Measurements from ENCODE around the gene MTA1.
A peak's percentile ranks its signal among the peaks of the same experiment; 100 is the strongest.

DNA sequence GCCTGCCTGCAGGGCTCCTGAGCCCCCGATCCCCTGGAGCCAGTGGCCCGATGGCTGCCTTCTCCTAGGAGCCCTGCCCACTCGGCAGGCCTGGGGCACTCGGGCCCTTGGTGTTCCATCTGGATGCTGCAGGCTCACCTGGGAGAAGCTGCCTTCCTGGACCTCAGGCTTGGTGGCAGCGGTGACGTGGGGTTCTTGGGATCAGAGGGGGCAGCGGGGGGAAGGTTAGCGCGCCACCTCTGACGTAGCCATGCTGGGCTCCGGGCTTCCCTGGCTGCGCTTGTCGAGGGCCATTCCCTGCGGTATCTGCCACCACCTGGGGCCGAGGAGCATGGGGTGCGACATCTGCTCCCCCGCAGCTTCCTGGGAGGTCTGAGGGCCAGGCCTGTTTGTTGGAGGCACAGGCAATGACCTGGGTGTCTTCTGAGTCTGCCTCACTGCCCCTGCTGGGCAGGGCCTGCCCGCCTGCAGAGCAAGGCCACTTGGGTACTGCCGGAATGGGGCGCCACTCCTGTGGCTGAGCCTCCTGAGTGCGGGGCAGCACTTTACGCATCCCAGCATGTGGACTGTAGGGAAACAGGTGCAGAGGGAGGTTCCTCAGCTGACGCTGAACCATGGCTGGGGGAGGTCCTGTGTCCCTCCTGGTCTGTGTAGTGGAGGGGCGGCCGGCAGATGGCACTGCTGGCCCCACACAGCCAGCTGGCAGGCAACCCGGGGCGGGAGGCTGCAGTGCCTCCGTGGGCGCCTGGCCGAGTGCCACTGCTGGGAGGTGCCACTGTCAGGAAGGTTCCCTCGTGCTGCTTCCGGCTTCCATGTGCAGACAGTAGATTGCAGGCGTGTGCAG is 20.3 kb downstream of the MTA1 start:
- TF ChIP-seq TCF12 (IDR thresholded peaks at IDR 0.05; ENCODE audit: low read depth, low read length), result no peak
- TF ChIP-seq CTCF (IDR thresholded peaks at IDR 0.05; ENCODE audit: control extremely low read depth in 1 of 3, insufficient read depth in 1 of 3, low read depth in 1 of 3, low read length in 3 of 3), result peak in 1 of 3 experiments; percentile 18; a peak in 1 of 4 replicates
- TF ChIP-seq USF2 (IDR thresholded peaks at IDR 0.05; ENCODE audit: low read length), result no peak
- TF ChIP-seq YY1 (IDR thresholded peaks at IDR 0.05; ENCODE audit: low read depth, low read length), result no peak
- no peak for TF ChIP-seq SRF (IDR thresholded peaks at IDR 0.05; ENCODE audit: low read depth, low read length)
- no peak for TF ChIP-seq POLR2A (IDR thresholded peaks at IDR 0.05; ENCODE audit: control extremely low read depth in 1 of 2, low read depth in 2 of 2, low read length in 2 of 2)
- no peak for TF ChIP-seq MAX (IDR thresholded peaks at IDR 0.05)
- TF ChIP-seq NANOG (IDR thresholded peaks at IDR 0.05; ENCODE audit: insufficient read depth, low read depth, low read length, poor library complexity, severe bottlenecking), result no peak

Data from H1 (cell line).